Measurements from ENCODE around the gene G3BP2. TPM values are rescaled to one million over a fixed set of nuclear protein-coding genes. Genes with fewer than 3 reads are reported as not detected.

The G3BP2 gene
- total and polyA plus RNA-seq, 2 of the 8 experiments (the other 6 are each of a cell fraction or from before 2014, with no cell fraction given) = 83.7 to 378 TPM

DNA sequence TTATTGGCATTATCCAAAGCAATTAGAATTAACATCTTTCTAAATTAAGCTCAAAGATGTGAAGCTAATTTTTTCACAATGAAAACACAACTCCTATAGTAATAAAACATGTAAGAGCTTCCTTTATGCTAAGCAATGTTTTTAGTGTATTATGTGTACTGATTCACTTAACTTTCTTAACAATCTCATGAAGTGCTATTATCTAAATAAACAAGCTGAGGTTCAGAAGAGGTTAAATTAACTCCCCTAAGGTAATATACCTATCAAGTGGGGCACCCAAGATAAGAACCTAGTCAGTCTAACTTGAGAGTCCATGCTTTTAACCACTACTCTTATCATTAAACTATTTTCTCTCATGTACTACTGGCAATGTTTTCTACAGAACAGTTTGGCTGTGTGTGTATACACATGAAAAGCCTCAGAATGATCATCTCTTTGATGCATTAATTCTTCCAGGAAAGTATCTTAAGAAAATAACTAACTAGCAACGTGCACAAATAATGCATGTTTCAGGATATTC, 13.6 kb downstream of the G3BP2 start:
- H3K27ac ChIP-seq (ENCODE audit: low read depth, low read length) = no peak overlapping the region
- POLR2A ChIA-PET (ENCODE audit: partially characterized antibody) = interaction anchor here (0.8 to 2.9 kb wide), 4 partner anchors 9 to 65 kb away, joined by 3 to 16 read pairs (median 6); partner anchors contain the start of gene USO1
- H4K8ac ChIP-seq (ENCODE audit: extremely low read depth, insufficient read depth, low read length) = no peak overlapping the region
- no peak overlapping the region for H3K9ac ChIP-seq (replicated peaks in 1 of 4; ENCODE audit: extremely low read depth in 1 of 4, low read depth in 3 of 4, low read length in 3 of 4)
- no peak overlapping the region for H2BK15ac ChIP-seq (ENCODE audit: low read length)
- peaks cover 10 to 73% (median 41%) of the 10 kb centered on the region in 4 experiments; a peak in 7 of 8 replicates for H3K36me3 ChIP-seq (ENCODE audit: control insufficient read depth in 2 of 4, insufficient read depth in 4 of 4, low read length in 3 of 4)
- H3K9me3 ChIP-seq (ENCODE audit: insufficient read depth in 2 of 2, low read depth in 1 of 2, low read length in 1 of 2) = no peaks in the 10 kb centered on the region
- H3K23me2 ChIP-seq (ENCODE audit: low read depth, low read length) = no peaks in the 10 kb centered on the region
- H4K5ac ChIP-seq (ENCODE audit: insufficient read length, low read depth, low read length) = no peak overlapping the region
- H3K27me3 ChIP-seq (replicated peaks in 1 of 4; ENCODE audit: control insufficient read depth in 3 of 4, extremely low read depth in 1 of 4, insufficient read depth in 3 of 4, low read length in 3 of 4) = no peaks in the 10 kb centered on the region
- H3K4ac ChIP-seq (replicated peaks; ENCODE audit: insufficient read length, low read depth, low read length) = no peak overlapping the region
- H3K4me3 ChIP-seq (ENCODE audit: extremely low read depth in 1 of 4, insufficient read depth in 2 of 4, low read depth in 3 of 4, low read length in 4 of 4) = no peak overlapping the region
- no peak overlapping the region for H2BK120ac ChIP-seq (replicated peaks; ENCODE audit: low read depth, low read length)
- H3K14ac ChIP-seq (ENCODE audit: insufficient read length) = no peak overlapping the region
- FAIRE-seq (no peak), DNase-seq (ENCODE audit: low read depth in 1 of 2, low spot score in 2 of 2) (no peak)
- no peak overlapping the region for H2AK5ac ChIP-seq (ENCODE audit: low read depth, low read length)
- peaks cover 9 to 85% of the 10 kb centered on the region in 2 experiments for H3K79me2 ChIP-seq (ENCODE audit: control insufficient read depth in 1 of 2, insufficient read depth in 2 of 2, low read length in 2 of 2)
- peaks cover 9 to 16% of the 10 kb centered on the region in 2 experiments for H4K20me1 ChIP-seq (replicated peaks in 1 of 2; ENCODE audit: control insufficient read depth in 1 of 2, insufficient read depth in 2 of 2, low read length in 2 of 2)
- no peak overlapping the region for H3K18ac ChIP-seq (ENCODE audit: extremely low read depth, low read length)
- H3K4me1 ChIP-seq (replicated peaks in 1 of 4; ENCODE audit: control insufficient read depth in 3 of 4, insufficient read depth in 4 of 4, low read length in 3 of 4) = no peaks in the 10 kb centered on the region; a peak in 1 of 7 replicates
- no peak overlapping the region for H2BK12ac ChIP-seq (ENCODE audit: low read depth, low read length)
- no peak overlapping the region for H3K23ac ChIP-seq (ENCODE audit: insufficient read length)
- no peak overlapping the region for H3K56ac ChIP-seq (replicated peaks; ENCODE audit: insufficient read length, low read depth, low read length)
- no peak for TF ChIP-seq KDM4A (IDR thresholded peaks at IDR 0.05; ENCODE audit: low read depth, low read length, severe bottlenecking)
- no peak for TF ChIP-seq BACH1 (IDR thresholded peaks at IDR 0.05; ENCODE audit: low read length)
- TF ChIP-seq KDM1A (IDR thresholded peaks at IDR 0.05; ENCODE audit: borderline replicate concordance, low read length) = no peak
- no peak overlapping the region for H2BK20ac ChIP-seq (ENCODE audit: low read length)
- H4K91ac ChIP-seq (replicated peaks; ENCODE audit: insufficient read length, low read length) = no peak overlapping the region
- H3K79me1 ChIP-seq (ENCODE audit: low read depth, low read length) = no peaks in the 10 kb centered on the region
- CTCF ChIA-PET (ENCODE audit: partially characterized antibody) = interaction anchor here (0.6 to 1.9 kb wide), 4 partner anchors 9 to 47 kb away, joined by 3 to 9 read pairs (median 4); no protein-coding TSS in a partner anchor
- no peak overlapping the region for H3K4me2 ChIP-seq (ENCODE audit: insufficient read depth in 1 of 2, low read depth in 2 of 2, low read length in 2 of 2)
- WGBS, 2 experiments (ENCODE audit: extremely low coverage in 1 of 2, insufficient coverage in 1 of 2, insufficient read length in 1 of 2, insufficient replicate concordance in 2 of 2, low coverage in 1 of 2, low lambda C conversion rate in 2 of 2, missing lambda C conversion rate in 1 of 2) = 95% methylated on average over 1 of the region's 1 CpG; no CpG with 5 or more reads in 1 of the 2 experiments
- no peak overlapping the region for H2BK5ac ChIP-seq (ENCODE audit: low read depth, low read length)
- H2AFZ ChIP-seq (ENCODE audit: low read length) = no peak overlapping the region
